IMR-90 (cell line): ENCODE data around the gene C13orf46. TPM values are rescaled to one million over a fixed set of nuclear protein-coding genes. Genes with fewer than 3 reads are reported as not detected.

ENCODE experiments used
- ATAC-seq: fragments of 200-7000 bp; cut with Tn5 transposase; 2 replicates; pipeline ENCODE4 v1.9.1; 2020; ENCODE audit warnings: low read depth, mild to moderate bottlenecking, moderate library complexity
- BruUV-seq: library from RNA; stranded (reverse); fragments of 400-500 nt; replicated peaks from 2 replicates; lab custom pipeline; 2021; lab: Mats Ljungman, UMichigan
- CTCF ChIA-PET: fragments of 300-600 bp; formaldehyde crosslinking; extraction: SDS; loops from one replicate; lab custom pipeline; 2021; ENCODE audit warnings: antibody characterized with exemption; lab: Yijun Ruan, JAX
- POLR2A ChIA-PET: fragments of 300-600 bp; sonication (Branson Sonifier 250); formaldehyde crosslinking; loops from one replicate; lab custom pipeline; 2022; ENCODE audit warnings: antibody characterized with exemption; ENCODE audit not compliant: unreplicated experiment; lab: Charles Lee
- DNase-seq: peaks from one replicate; pipeline ENCODE4 v3.0.0; 2013
- H2AFZ ChIP-seq: replicated peaks from 2 replicates; pipeline ENCODE3; 2013; ENCODE audit warnings: low read length, mild to moderate bottlenecking; ENCODE audit not compliant: poor library complexity
- H2AK5ac ChIP-seq: 2 replicates; pipeline ENCODE4 v1.6.1; 2013; ENCODE audit warnings: low read depth, low read length, inconsistent platforms
- H2AK9ac ChIP-seq: replicated peaks from 2 replicates; pipeline ENCODE3; 2013; ENCODE audit warnings: mild to moderate bottlenecking, low read depth, low read length, moderate library complexity; ENCODE audit not compliant: poor library complexity
- H2BK120ac ChIP-seq: 2 replicates; pipeline ENCODE4 v1.6.1; 2013; ENCODE audit warnings: low read depth, low read length, inconsistent platforms
- H2BK15ac ChIP-seq: 3 replicates; pipeline ENCODE4 v1.6.1; 2013; ENCODE audit warnings: low read depth, low read length, inconsistent platforms
- H2BK20ac ChIP-seq: 2 replicates; pipeline ENCODE4 v1.6.1; 2013; ENCODE audit warnings: low read depth, mild to moderate bottlenecking, inconsistent platforms, low read length, moderate library complexity
- H2BK5ac ChIP-seq: 2 replicates; pipeline ENCODE4 v1.6.1; 2013; ENCODE audit warnings: mild to moderate bottlenecking, low read depth, low read length, inconsistent platforms; ENCODE audit not compliant: poor library complexity, severe bottlenecking
- H3K14ac ChIP-seq: replicated peaks from 2 replicates; pipeline ENCODE4 v1.6.1; 2013; ENCODE audit warnings: low read depth, low read length, inconsistent platforms
- H3K18ac ChIP-seq: 2 replicates; pipeline ENCODE4 v1.6.1; 2013; ENCODE audit warnings: low read depth, low read length, control low read depth
- H3K23ac ChIP-seq: 2 replicates; pipeline ENCODE4 v1.6.1; 2013; ENCODE audit warnings: low read depth, low read length, inconsistent platforms
- H3K27ac ChIP-seq: 2 replicates; pipeline ENCODE4 v1.5.1; 2013; ENCODE audit warnings: mild to moderate bottlenecking, control low read depth, low read length; ENCODE audit not compliant: insufficient read depth
- H3K27me3 ChIP-seq: 2 replicates; pipeline ENCODE4 v1.6.1; 2013; ENCODE audit warnings: low read length; ENCODE audit not compliant: control insufficient read depth, insufficient read depth
- H3K36me3 ChIP-seq: 2 replicates; pipeline ENCODE4 v1.6.1; 2013; ENCODE audit warnings: low read length, mixed read lengths; ENCODE audit not compliant: control insufficient read depth, insufficient read depth
- H3K4ac ChIP-seq: 2 replicates; pipeline ENCODE4 v1.6.1; 2013; ENCODE audit warnings: low read depth, low read length, inconsistent platforms
- H3K4me1 ChIP-seq: 2 replicates; pipeline ENCODE4 v1.6.1; 2013; ENCODE audit warnings: low read length, mixed read lengths; ENCODE audit not compliant: control insufficient read depth, insufficient read depth
- H3K4me2 ChIP-seq: 2 replicates; pipeline ENCODE4 v1.6.1; 2013; ENCODE audit warnings: low read depth, mild to moderate bottlenecking, control low read depth, low read length, moderate library complexity
- H3K4me3 ChIP-seq: 2 replicates; pipeline ENCODE4 v1.5.1; 2013; ENCODE audit warnings: low read depth, mild to moderate bottlenecking, control low read depth, low read length, moderate library complexity; ENCODE audit not compliant: insufficient read depth
- H3K56ac ChIP-seq: 2 replicates; pipeline ENCODE4 v1.6.1; 2013; ENCODE audit warnings: low read length, inconsistent platforms; ENCODE audit not compliant: insufficient read depth; ENCODE audit errors: extremely low read depth
- H3K79me1 ChIP-seq, 2 experiments: 2 replicates each; pipeline ENCODE4 v1.6.1; 2013; ENCODE audit warnings: low read length in 2 of 2, inconsistent platforms in 1 of 2, low read depth in 1 of 2
- H3K9ac ChIP-seq: 2 replicates; pipeline ENCODE4 v1.6.1; 2013; ENCODE audit warnings: low read depth, low read length, control low read depth
- H3K9me1 ChIP-seq: 2 replicates; pipeline ENCODE4 v1.6.1; 2013; ENCODE audit warnings: low read length, inconsistent platforms; ENCODE audit not compliant: insufficient read depth
- H3K9me3 ChIP-seq: 2 replicates; pipeline ENCODE4 v1.6.1; 2013; ENCODE audit warnings: low read length; ENCODE audit not compliant: control insufficient read depth, insufficient read depth
- H4K20me1 ChIP-seq: 2 replicates; pipeline ENCODE4 v1.6.1; 2013; ENCODE audit warnings: low read length, inconsistent platforms; ENCODE audit not compliant: insufficient read depth
- H4K5ac ChIP-seq: 2 replicates; pipeline ENCODE4 v1.6.1; 2013; ENCODE audit warnings: mild to moderate bottlenecking, low read depth, low read length, control low read depth
- H4K8ac ChIP-seq, 2 experiments: 2 replicates each; pipeline ENCODE4 v1.6.1; 2013; ENCODE audit warnings: low read depth in 2 of 2, low read length in 2 of 2, control low read depth in 1 of 2, inconsistent platforms in 1 of 2
- H4K91ac ChIP-seq: 2 replicates; pipeline ENCODE4 v1.6.1; 2013; ENCODE audit warnings: low read depth, low read length, inconsistent platforms; ENCODE audit not compliant: insufficient read depth
- BHLHE40 ChIP-seq: fragments of 150-350 bp; IDR thresholded peaks from 2 replicates; pipeline ENCODE4 v1.6.1; 2016; ENCODE audit warnings: mild to moderate bottlenecking, low read depth, low read length
- CEBPB ChIP-seq: IDR thresholded peaks from 2 replicates; pipeline ENCODE4 v1.6.1; 2012; ENCODE audit warnings: low read depth, low read length, improper control_type of control experiment
- CHD1 ChIP-seq: IDR thresholded peaks from 2 replicates; pipeline ENCODE4 v1.6.1; 2012; ENCODE audit warnings: low read depth, low read length, improper control_type of control experiment
- FOS ChIP-seq: fragments of 150-350 bp; IDR thresholded peaks from 2 replicates; pipeline ENCODE4 v1.6.1; 2016; ENCODE audit warnings: low read depth, low read length
- MAFK ChIP-seq: IDR thresholded peaks from 2 replicates; pipeline ENCODE4 v1.6.1; 2012; ENCODE audit warnings: low read depth, low read length, improper control_type of control experiment
- MXI1 ChIP-seq: IDR thresholded peaks from 2 replicates; pipeline ENCODE4 v1.6.1; 2012; ENCODE audit warnings: low read depth, mild to moderate bottlenecking, low read length, moderate library complexity, borderline replicate concordance
- NFE2L2 ChIP-seq: fragments of 150-350 bp; IDR thresholded peaks from 2 replicates; pipeline ENCODE4 v1.6.1; 2016; ENCODE audit warnings: low read depth, mild to moderate bottlenecking, low read length
- POLR2A ChIP-seq: IDR thresholded peaks from 2 replicates; pipeline ENCODE4 v1.6.1; 2012; ENCODE audit warnings: mild to moderate bottlenecking, low read depth, low read length
- RAD21 ChIP-seq: IDR thresholded peaks from 2 replicates; pipeline ENCODE4 v1.6.1; 2012; ENCODE audit warnings: low read length, improper control_type of control experiment
- RCOR1 ChIP-seq: IDR thresholded peaks from 2 replicates; pipeline ENCODE4 v1.6.1; 2012; ENCODE audit warnings: mild to moderate bottlenecking, low read length, improper control_type of control experiment; ENCODE audit not compliant: insufficient replicate concordance
- RFX5 ChIP-seq: IDR thresholded peaks from 2 replicates; pipeline ENCODE4 v1.8.0; 2012; ENCODE audit warnings: low read depth, mild to moderate bottlenecking, low read length, moderate library complexity
- SMC3 ChIP-seq: fragments of 150-350 bp; IDR thresholded peaks from 2 replicates; pipeline ENCODE4 v1.6.1; 2016; ENCODE audit warnings: low read depth, mild to moderate bottlenecking, antibody characterized with exemption, low read length, moderate library complexity
- WGBS, 2 experiments: methylation state at CpG; one replicate each; pipeline versions ENCODE4 v1.1.5 to v1.1.7; 2013; ENCODE audit warnings: missing lambda C conversion rate in 2 of 2; ENCODE audit not compliant: insufficient read length in 1 of 2; ENCODE audit errors: extremely low coverage in 2 of 2; 5-methylcytosine and 5-hydroxymethylcytosine counted together
- dilution Hi-C: fragments of 300-500 bp; cut with HindIII; formaldehyde crosslinking; loops from one replicate; pipeline ENCODE4 v1.14.3; 2018; ENCODE audit warnings: low sequenced_read_pairs; ENCODE audit not compliant: unreplicated experiment
- in situ Hi-C: fragments of 300-500 bp; cut with MboI; formaldehyde crosslinking; loops from 3 replicates; pipeline ENCODE4 v1.14.3; 2019; ENCODE audit warnings: low sequenced_read_pairs, inconsistent platforms, mixed read lengths
- intact Hi-C: fragments of 100-400 bp; cut with micrococcal nuclease; formaldehyde crosslinking; loops from 2 replicates; pipeline ENCODE4 v1.10.0; 2022
- polyA plus RNA-seq, 3 experiments: library from polyadenylated mRNA; depleted of rRNA; stranded (reverse); fragments of >200 nt; gene quantifications; 2 replicates each; pipeline ENCODE4 v1.2.3, GENCODE V29; 2012; ENCODE audit warnings: low replicate concordance in 1 of 3
- total RNA-seq: library from RNA; depleted of rRNA; stranded (reverse); fragments of >200 nt; gene quantifications from 2 replicates; pipeline ENCODE4 v1.2.3, GENCODE V29; 2012
- TF ChIP-seq, protein P1 (sequence below): fragments of 150-350 bp; IDR thresholded peaks from 2 replicates; pipeline ENCODE4 v1.6.1; 2017; ENCODE audit warnings: mild to moderate bottlenecking, antibody characterized with exemption, low read length, low read depth
- TF ChIP-seq, protein P2 (sequence below): conservative IDR thresholded peaks from 2 replicates; pipeline ENCODE4 v1.5.1; 2012; ENCODE audit warnings: mild to moderate bottlenecking, low read depth, low read length, improper control_type of control experiment
- TF ChIP-seq, protein P3 (sequence below): fragments of 150-350 bp; IDR thresholded peaks from 2 replicates; pipeline ENCODE4 v1.6.1; 2016; ENCODE audit warnings: low read depth, mild to moderate bottlenecking, low read length, moderate library complexity, borderline replicate concordance

C13orf46 gene
- total and polyA plus RNA-seq, 2 of the 4 experiments (the other 2 are of a cell fraction), result under 0.01 to 2.1 TPM

DNA sequence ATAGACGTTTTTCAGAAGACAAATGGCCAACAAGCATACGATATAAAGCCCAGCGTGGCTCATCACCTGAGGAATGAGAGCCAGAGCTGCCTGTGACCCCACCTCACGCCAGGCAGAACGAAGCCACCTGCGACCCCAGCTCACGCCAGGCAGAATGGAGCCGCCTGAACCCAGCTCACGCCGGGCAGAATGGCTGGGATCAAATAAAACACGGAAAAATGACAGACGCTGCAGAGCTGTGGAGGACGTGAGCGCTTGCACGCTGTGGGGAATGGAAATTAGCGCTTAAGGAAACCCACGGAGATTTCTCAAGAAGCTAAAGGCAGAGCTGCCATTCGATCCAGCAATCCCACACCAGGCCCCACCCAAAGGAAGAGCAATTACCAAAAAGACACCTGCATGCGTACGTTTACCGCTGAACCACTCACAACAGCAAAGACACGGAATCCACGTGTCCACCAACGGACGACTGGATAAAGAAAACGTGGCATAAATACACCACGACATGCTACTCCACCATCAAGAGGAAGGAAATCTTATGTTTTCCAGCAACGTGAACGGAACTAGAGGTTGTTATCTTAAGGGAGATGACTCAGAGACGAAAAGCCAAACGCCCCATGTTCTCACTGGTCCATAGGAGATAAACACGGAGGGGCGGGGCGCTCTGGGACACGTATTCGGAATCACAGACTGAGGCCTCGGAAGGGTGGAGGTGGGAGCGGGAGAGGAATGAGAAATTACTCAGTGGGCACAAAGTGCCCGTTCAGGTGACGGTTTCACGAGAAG is 30.7 kb upstream of the C13orf46 start:
- H3K14ac ChIP-seq, result no peak overlapping the region
- H2AFZ ChIP-seq, result no peak overlapping the region
- in situ Hi-C loops (no loop called here), intact Hi-C loops (no loop called here), dilution Hi-C loops (no loop called here)
- POLR2A ChIA-PET, result no interaction called here
- H2BK15ac ChIP-seq, result no peak overlapping the region
- WGBS, 2 experiments, result 93% methylated on average over 12 of the region's 41 CpGs; no CpG with 5 or more reads in 1 of the 2 experiments
- H4K5ac ChIP-seq, result no peak overlapping the region
- no peak overlapping the region for H3K4me2 ChIP-seq
- no peak overlapping the region for H3K9ac ChIP-seq
- ATAC-seq (peak; percentile 61), DNase-seq (peak; percentile 50)
- H3K23ac ChIP-seq, result no peak overlapping the region
- no peak overlapping the region for H3K18ac ChIP-seq
- no peaks in the 10 kb centered on the region for H3K9me3 ChIP-seq
- H2BK20ac ChIP-seq, result no peak overlapping the region
- H3K27me3 ChIP-seq, result no peaks in the 10 kb centered on the region
- no peaks in the 10 kb centered on the region; the same call in 1 of the 2 replicates for H4K20me1 ChIP-seq
- H3K4me1 ChIP-seq, result no peaks in the 10 kb centered on the region
- H2BK5ac ChIP-seq, result no peak overlapping the region
- H2AK5ac ChIP-seq, result no peak overlapping the region
- no peak overlapping the region for H3K4ac ChIP-seq
- H2AK9ac ChIP-seq, result no peak overlapping the region
- peaks cover 56% of the 10 kb centered on the region for H3K36me3 ChIP-seq
- no peak overlapping the region for H2BK120ac ChIP-seq
- H3K27ac ChIP-seq, result no peak overlapping the region
- CTCF ChIA-PET, result no interaction called here
- H4K8ac ChIP-seq, result no peak overlapping the region
- H3K79me1 ChIP-seq, result peaks cover 7 to 54% of the 10 kb centered on the region in 2 experiments; a peak in 3 of 4 replicates
- BruUV-seq, result no TSS peak
- no peak overlapping the region for H4K91ac ChIP-seq
- H3K56ac ChIP-seq, result no peak overlapping the region
- no peaks in the 10 kb centered on the region; the same call in 1 of the 2 replicates for H3K9me1 ChIP-seq
- no peak overlapping the region for H3K4me3 ChIP-seq
- TF ChIP-seq NFE2L2 (no peak), BHLHE40 (no peak), RCOR1 (no peak), MXI1 (no peak), FOS (no peak), CEBPB (no peak), MAFK (no peak), CHD1 (no peak), SMC3 (no peak), RAD21 (no peak), RFX5 (no peak), POLR2A (no peak)
- TF ChIP-seq, protein P1, sequence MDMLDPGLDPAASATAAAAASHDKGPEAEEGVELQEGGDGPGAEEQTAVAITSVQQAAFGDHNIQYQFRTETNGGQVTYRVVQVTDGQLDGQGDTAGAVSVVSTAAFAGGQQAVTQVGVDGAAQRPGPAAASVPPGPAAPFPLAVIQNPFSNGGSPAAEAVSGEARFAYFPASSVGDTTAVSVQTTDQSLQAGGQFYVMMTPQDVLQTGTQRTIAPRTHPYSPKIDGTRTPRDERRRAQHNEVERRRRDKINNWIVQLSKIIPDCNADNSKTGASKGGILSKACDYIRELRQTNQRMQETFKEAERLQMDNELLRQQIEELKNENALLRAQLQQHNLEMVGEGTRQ, result no peak
- TF ChIP-seq, protein P2, sequence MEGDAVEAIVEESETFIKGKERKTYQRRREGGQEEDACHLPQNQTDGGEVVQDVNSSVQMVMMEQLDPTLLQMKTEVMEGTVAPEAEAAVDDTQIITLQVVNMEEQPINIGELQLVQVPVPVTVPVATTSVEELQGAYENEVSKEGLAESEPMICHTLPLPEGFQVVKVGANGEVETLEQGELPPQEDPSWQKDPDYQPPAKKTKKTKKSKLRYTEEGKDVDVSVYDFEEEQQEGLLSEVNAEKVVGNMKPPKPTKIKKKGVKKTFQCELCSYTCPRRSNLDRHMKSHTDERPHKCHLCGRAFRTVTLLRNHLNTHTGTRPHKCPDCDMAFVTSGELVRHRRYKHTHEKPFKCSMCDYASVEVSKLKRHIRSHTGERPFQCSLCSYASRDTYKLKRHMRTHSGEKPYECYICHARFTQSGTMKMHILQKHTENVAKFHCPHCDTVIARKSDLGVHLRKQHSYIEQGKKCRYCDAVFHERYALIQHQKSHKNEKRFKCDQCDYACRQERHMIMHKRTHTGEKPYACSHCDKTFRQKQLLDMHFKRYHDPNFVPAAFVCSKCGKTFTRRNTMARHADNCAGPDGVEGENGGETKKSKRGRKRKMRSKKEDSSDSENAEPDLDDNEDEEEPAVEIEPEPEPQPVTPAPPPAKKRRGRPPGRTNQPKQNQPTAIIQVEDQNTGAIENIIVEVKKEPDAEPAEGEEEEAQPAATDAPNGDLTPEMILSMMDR, result no peak
- TF ChIP-seq, protein P3, sequence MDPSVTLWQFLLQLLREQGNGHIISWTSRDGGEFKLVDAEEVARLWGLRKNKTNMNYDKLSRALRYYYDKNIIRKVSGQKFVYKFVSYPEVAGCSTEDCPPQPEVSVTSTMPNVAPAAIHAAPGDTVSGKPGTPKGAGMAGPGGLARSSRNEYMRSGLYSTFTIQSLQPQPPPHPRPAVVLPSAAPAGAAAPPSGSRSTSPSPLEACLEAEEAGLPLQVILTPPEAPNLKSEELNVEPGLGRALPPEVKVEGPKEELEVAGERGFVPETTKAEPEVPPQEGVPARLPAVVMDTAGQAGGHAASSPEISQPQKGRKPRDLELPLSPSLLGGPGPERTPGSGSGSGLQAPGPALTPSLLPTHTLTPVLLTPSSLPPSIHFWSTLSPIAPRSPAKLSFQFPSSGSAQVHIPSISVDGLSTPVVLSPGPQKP, result no peak
